HL-60 (cell line): ENCODE measurements around the gene RAET1L.
"Not testable (repeated sequence)": the region's sequence is repeated elsewhere in the genome, so short reads cannot be mapped to it uniquely, and the experiment has no call there.

Experiments used
- DNase-seq, 2 experiments: peaks; one replicate each; pipeline ENCODE4 v3.0.0-alpha.2; 2010 to 2020; ENCODE audit warnings: low read depth in 1 of 2, low spot score in 1 of 2
- H3K27ac ChIP-seq: fragments of 250-450 bp; sonication (Bioruptor Pico); replicated peaks from 2 replicates; pipeline ENCODE4 v1.5.1; 2020; ENCODE audit warnings: mild to moderate bottlenecking, moderate library complexity
- H3K27me3 ChIP-seq: fragments of 250-450 bp; sonication (Bioruptor Pico); 2 replicates; pipeline ENCODE4 v1.5.1; 2021; ENCODE audit warnings: mild to moderate bottlenecking, moderate library complexity; ENCODE audit not compliant: insufficient read depth, poor library complexity, severe bottlenecking
- H3K4me3 ChIP-seq: replicated peaks from 2 replicates; pipeline ENCODE4 v1.5.1; 2011; ENCODE audit warnings: mild to moderate bottlenecking, control low read depth, low read length; ENCODE audit not compliant: insufficient read depth
- GABPA ChIP-seq: IDR thresholded peaks from 2 replicates; pipeline ENCODE4 v1.6.1; 2012; ENCODE audit warnings: low read depth
- POLR2AphosphoS5 ChIP-seq: IDR thresholded peaks from 2 replicates; pipeline ENCODE4 v1.6.1; 2012; ENCODE audit warnings: low read depth
- SPI1 ChIP-seq: IDR thresholded peaks from 2 replicates; pipeline ENCODE4 v1.6.1; 2012; ENCODE audit warnings: low read depth, mild to moderate bottlenecking, borderline replicate concordance
- TF ChIP-seq, protein P1 (sequence below): IDR thresholded peaks from 2 replicates; pipeline ENCODE4 v1.6.1; 2012; ENCODE audit warnings: low read depth; ENCODE audit not compliant: insufficient replicate concordance
- TF ChIP-seq, protein P2 (sequence below): IDR thresholded peaks from one replicate; pipeline ENCODE4 v1.5.1; 2011; ENCODE audit warnings: low read length, control low read depth, inconsistent platforms; ENCODE audit not compliant: insufficient read depth

The RAET1L gene

GRCh38 chr6:150018846-150019580, 6.3 kb downstream of the RAET1L start:
- TF ChIP-seq SPI1 = no peak
- TF ChIP-seq GABPA = no peak
- TF ChIP-seq, protein P1, sequence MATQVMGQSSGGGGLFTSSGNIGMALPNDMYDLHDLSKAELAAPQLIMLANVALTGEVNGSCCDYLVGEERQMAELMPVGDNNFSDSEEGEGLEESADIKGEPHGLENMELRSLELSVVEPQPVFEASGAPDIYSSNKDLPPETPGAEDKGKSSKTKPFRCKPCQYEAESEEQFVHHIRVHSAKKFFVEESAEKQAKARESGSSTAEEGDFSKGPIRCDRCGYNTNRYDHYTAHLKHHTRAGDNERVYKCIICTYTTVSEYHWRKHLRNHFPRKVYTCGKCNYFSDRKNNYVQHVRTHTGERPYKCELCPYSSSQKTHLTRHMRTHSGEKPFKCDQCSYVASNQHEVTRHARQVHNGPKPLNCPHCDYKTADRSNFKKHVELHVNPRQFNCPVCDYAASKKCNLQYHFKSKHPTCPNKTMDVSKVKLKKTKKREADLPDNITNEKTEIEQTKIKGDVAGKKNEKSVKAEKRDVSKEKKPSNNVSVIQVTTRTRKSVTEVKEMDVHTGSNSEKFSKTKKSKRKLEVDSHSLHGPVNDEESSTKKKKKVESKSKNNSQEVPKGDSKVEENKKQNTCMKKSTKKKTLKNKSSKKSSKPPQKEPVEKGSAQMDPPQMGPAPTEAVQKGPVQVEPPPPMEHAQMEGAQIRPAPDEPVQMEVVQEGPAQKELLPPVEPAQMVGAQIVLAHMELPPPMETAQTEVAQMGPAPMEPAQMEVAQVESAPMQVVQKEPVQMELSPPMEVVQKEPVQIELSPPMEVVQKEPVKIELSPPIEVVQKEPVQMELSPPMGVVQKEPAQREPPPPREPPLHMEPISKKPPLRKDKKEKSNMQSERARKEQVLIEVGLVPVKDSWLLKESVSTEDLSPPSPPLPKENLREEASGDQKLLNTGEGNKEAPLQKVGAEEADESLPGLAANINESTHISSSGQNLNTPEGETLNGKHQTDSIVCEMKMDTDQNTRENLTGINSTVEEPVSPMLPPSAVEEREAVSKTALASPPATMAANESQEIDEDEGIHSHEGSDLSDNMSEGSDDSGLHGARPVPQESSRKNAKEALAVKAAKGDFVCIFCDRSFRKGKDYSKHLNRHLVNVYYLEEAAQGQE = no peak
- TF ChIP-seq, protein P2, sequence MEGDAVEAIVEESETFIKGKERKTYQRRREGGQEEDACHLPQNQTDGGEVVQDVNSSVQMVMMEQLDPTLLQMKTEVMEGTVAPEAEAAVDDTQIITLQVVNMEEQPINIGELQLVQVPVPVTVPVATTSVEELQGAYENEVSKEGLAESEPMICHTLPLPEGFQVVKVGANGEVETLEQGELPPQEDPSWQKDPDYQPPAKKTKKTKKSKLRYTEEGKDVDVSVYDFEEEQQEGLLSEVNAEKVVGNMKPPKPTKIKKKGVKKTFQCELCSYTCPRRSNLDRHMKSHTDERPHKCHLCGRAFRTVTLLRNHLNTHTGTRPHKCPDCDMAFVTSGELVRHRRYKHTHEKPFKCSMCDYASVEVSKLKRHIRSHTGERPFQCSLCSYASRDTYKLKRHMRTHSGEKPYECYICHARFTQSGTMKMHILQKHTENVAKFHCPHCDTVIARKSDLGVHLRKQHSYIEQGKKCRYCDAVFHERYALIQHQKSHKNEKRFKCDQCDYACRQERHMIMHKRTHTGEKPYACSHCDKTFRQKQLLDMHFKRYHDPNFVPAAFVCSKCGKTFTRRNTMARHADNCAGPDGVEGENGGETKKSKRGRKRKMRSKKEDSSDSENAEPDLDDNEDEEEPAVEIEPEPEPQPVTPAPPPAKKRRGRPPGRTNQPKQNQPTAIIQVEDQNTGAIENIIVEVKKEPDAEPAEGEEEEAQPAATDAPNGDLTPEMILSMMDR = no peak
- TF ChIP-seq POLR2AphosphoS5 = no peak
- Histone ChIP-seq H3K27me3 (peaks cover 10% of the 10 kb centered on the region), H3K4me3 (no peak overlapping the region), H3K27ac (no peak overlapping the region)
- DNase-seq = no peak

DNA sequence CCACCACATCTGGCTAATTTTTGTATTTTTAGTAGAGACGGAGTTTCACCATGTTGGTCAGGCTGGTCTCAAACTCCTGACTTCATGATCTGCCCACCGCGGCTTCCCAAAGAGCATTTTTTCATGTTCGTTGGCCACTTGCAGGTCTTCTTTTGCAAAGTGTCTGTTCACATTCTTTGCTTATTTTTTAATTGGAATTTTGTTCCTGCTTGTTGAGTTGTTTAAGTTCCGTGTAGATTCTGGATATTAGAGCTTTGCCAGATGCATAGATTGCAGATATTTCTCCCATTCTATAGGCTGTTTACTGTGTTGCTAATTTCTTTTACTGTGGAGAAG, 8.2 kb downstream of the RAET1L start:
- H3K27me3 ChIP-seq = peaks cover 20% of the 10 kb centered on the region
- H3K4me3 ChIP-seq, DNase-seq, H3K27ac ChIP-seq: not testable (repeated sequence)

DNA sequence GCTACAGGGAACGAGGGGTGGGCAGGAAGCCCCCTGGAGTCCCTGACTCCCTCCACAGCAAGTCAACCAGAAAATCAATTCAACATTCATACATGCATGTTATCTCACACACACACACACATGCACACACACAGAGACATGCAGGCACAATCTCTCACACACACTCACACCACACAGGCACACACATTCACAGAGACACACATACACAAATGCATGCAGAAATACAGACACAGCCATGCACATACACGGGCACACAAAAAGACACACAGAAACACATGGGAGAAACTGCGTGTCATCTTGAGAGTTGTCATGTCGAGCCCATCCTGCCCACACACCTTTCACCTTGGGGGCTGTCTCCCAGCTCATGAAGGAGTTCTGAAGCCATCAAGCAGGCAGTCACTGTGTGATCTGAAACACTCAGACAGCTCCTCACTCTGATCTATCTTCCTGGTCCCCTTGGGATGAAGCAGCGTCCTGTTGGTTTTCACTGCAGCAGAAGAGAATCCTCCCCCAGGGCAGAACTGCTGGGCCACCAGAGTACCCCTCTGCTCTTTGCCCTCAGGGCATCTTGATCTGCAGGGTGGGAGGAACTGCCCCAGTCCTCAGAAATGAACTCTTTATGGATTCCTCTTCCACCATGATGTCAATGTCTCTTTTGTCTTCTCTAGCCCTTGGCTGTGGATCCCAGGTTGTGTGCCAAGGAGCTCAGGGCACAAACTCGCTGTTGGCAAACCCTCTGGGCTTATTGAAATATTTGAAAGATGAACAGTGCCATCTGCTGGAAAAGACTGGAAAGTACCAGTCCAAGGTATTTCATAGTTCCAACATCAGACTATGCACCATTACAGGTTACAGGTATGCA, 8.8 kb downstream of the RAET1L start:
- peak in 1 of 2 experiments; percentile 52 for DNase-seq
- Histone ChIP-seq H3K27ac (no peak overlapping the region), H3K27me3 (peaks cover 22% of the 10 kb centered on the region), H3K4me3 (no peak overlapping the region)
- TF ChIP-seq POLR2AphosphoS5 = no peak
- TF ChIP-seq SPI1 = no peak
- TF ChIP-seq GABPA = no peak
- TF ChIP-seq, protein P1 = no peak
- TF ChIP-seq, protein P2 = peak; percentile 13

- not testable (repeated sequence) for H3K27ac ChIP-seq, H3K4me3 ChIP-seq, DNase-seq
- peaks cover 27% of the 10 kb centered on the region for H3K27me3 ChIP-seq
Measured at GRCh38 chr6:150015281-150016001, 9.9 kb downstream of the RAET1L start.

DNA sequence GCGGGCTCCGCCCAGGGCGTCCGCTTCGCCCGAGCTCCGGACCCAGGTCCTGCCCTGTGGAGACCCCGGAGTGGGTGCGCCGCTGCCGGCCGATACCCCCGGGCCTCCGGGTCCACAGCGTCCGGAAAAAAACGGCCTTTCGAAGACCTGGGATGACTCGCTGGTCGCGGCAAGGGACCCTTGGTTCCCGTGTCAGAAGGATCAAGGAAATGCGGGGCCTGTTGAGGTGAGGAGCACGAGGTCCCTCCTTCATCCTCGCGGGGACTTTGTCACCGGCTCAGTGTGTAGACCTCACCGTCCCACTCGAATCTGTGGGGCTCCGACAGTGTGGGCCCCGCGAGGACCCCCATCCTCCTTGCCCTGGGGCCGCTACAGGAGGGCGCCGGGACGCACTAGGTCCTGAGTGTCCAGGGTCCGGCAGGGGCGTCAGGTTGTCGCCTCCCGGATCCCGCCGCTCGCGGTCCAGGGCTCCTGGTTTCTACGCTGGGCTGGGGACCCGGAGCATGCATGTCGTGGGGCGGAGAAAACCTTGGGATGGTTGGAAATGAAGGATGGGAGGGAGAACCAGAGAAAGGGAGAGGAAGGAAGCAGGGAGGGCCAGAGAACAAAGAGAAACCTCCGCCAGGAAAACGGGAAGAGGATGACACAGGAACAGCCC, 10.6 kb downstream of the RAET1L start:
- H3K27ac ChIP-seq, DNase-seq, H3K4me3 ChIP-seq: not testable (repeated sequence)
- peaks cover 31% of the 10 kb centered on the region for H3K27me3 ChIP-seq

- H3K27ac ChIP-seq, H3K4me3 ChIP-seq, DNase-seq: not testable (repeated sequence)
- H3K27me3 ChIP-seq = peaks cover 32% of the 10 kb centered on the region
Measured at GRCh38 chr6:150013785-150014622, 11.3 kb downstream of the RAET1L start.
